Measurements from ENCODE around the gene OR4K14. TPM values are rescaled to one million over a fixed set of nuclear protein-coding genes. Genes with fewer than 3 reads are reported as not detected.

Gene OR4K14
- total RNA-seq, 1 donor: not detected

Other genes with a start within 250 kb of the OR4K14 start
- not detected in 2 replicates for gene OR4M1, start 245.8 kb downstream of the OR4K14 start, total RNA-seq (ENCODE audit: low replicate concordance)
- gene OR4N2, start 215.5 kb downstream of the OR4K14 start, total RNA-seq (ENCODE audit: low replicate concordance): 0.33 TPM in 1 of 2 replicates, not detected in the other
- not detected in 2 replicates for gene OR4K2, start 144.2 kb downstream of the OR4K14 start, total RNA-seq (ENCODE audit: low replicate concordance)
- not detected in 2 replicates for gene OR4K5, start 98.7 kb downstream of the OR4K14 start, total RNA-seq (ENCODE audit: low replicate concordance)
- not detected in 2 replicates for gene OR4K1, start 88.4 kb downstream of the OR4K14 start, total RNA-seq (ENCODE audit: low replicate concordance)
- not detected in 2 replicates for gene OR4K15, start 43.7 kb downstream of the OR4K14 start, total RNA-seq (ENCODE audit: low replicate concordance)
- gene OR4Q2, start 17.1 kb downstream of the OR4K14 start, total RNA-seq (ENCODE audit: low replicate concordance): not detected in 2 replicates
- gene OR4K13, start 16.7 kb upstream of the OR4K14 start, total RNA-seq (ENCODE audit: low replicate concordance): not detected in 2 replicates
- not detected in 2 replicates for gene OR4L1, start 40.7 kb upstream of the OR4K14 start, total RNA-seq (ENCODE audit: low replicate concordance)
- not detected in 2 replicates for gene OR4K17, start 91.4 kb upstream of the OR4K14 start, total RNA-seq (ENCODE audit: low replicate concordance)
- gene OR4N5, start 119.5 kb upstream of the OR4K14 start, total RNA-seq (ENCODE audit: low replicate concordance): not detected in 2 replicates
- not detected in 2 replicates for gene OR11G2, start 171.6 kb upstream of the OR4K14 start, total RNA-seq (ENCODE audit: low replicate concordance)
- gene OR11H6, start 204.4 kb upstream of the OR4K14 start, total RNA-seq (ENCODE audit: low replicate concordance): not detected in 2 replicates
- gene OR11H7, start 209.7 kb upstream of the OR4K14 start, total RNA-seq (ENCODE audit: low replicate concordance): not detected in 2 replicates
- gene OR11H4, start 220.0 kb upstream of the OR4K14 start, total RNA-seq (ENCODE audit: low replicate concordance): not detected in 2 replicates

Measured in fibroblast of the aortic adventitia (primary cell).